Thoracic aorta (tissue), 2 donors: Measurements from ENCODE around the gene OR1D2. TPM values are rescaled to one million over a fixed set of nuclear protein-coding genes. Genes with fewer than 3 reads are reported as not detected.

ENCODE experiments used
- ATAC-seq: fragments of 150-250 bp; one replicate; pipeline ENCODE4 v1.8.0; 2017; ENCODE audit warnings: low read depth; ENCODE audit not compliant: insufficient number of reproducible peaks, low FRiP score
- DNase-seq: peaks from one replicate; pipeline ENCODE4 v3.0.0-alpha.2; 2020; ENCODE audit warnings: low spot score
- H3K27ac ChIP-seq, 2 donors: fragments of 200-600 bp; sonication (generic); 1 replicate in 1 of 2; 2 replicates in 1 of 2; pipeline ENCODE4 v1.5.1; 2016; ENCODE audit warnings: mild to moderate bottlenecking in 2 of 2, moderate library complexity in 2 of 2
- H3K27me3 ChIP-seq: fragments of 200-600 bp; sonication (generic); replicated peaks from 2 replicates; pipeline ENCODE4 v1.6.0; 2016; ENCODE audit warnings: mild to moderate bottlenecking; ENCODE audit not compliant: insufficient read depth
- H3K36me3 ChIP-seq: fragments of 200-600 bp; sonication (generic); one replicate; pipeline ENCODE4 v1.5.1; 2016
- H3K4me1 ChIP-seq, 2 donors: fragments of 200-600 bp; sonication (generic); 1 replicate in 1 of 2; 2 replicates in 1 of 2; pipeline versions ENCODE4 v1.5.1 to v1.6.0; 2016; ENCODE audit warnings: low read depth in 2 of 2, mild to moderate bottlenecking in 1 of 2; ENCODE audit not compliant: control insufficient read depth in 1 of 2
- H3K4me3 ChIP-seq: fragments of 200-600 bp; sonication (generic); 2 replicates; pipeline ENCODE4 v1.5.1; 2016; ENCODE audit warnings: mild to moderate bottlenecking
- H3K9me3 ChIP-seq: fragments of 200-600 bp; sonication (generic); 2 replicates; pipeline ENCODE4 v1.5.1; 2016
- CTCF ChIP-seq: fragments of 200-600 bp; sonication (generic); IDR thresholded peaks from one replicate; pipeline ENCODE4 v1.5.1; 2019; ENCODE audit warnings: antibody characterized with exemption
- total RNA-seq, 2 donors: library from RNA; depleted of rRNA; stranded (reverse); fragments of >200 nt; gene quantifications; one replicate each; pipeline versions ENCODE4 v1.1.0 to v1.2.3, GENCODE V29; 2016

Gene OR1D2
- total RNA-seq, 2 donors from 2014 or later = not detected

GRCh38 chr17:3039736-3040135 is 64.5 kb downstream of the OR1D2 start:
- Histone ChIP-seq H3K4me3 (no peak overlapping the region), H3K27ac (no peak overlapping the region), H3K4me1 (no peaks in the 10 kb centered on the region), H3K36me3 (no peaks in the 10 kb centered on the region), H3K9me3 (no peaks in the 10 kb centered on the region), H3K27me3 (no peaks in the 10 kb centered on the region)
- no peak for ATAC-seq
- DNase-seq = no peak
- no peak for TF ChIP-seq CTCF

- H3K4me3 ChIP-seq = no peak overlapping the region
- no peak for DNase-seq
- no peak for ATAC-seq
- H3K36me3 ChIP-seq = no peaks in the 10 kb centered on the region
- no peaks in the 10 kb centered on the region for H3K9me3 ChIP-seq
- no peak for TF ChIP-seq CTCF
- H3K27me3 ChIP-seq = no peaks in the 10 kb centered on the region
- H3K4me1 ChIP-seq = no peaks in the 10 kb centered on the region
- no peak overlapping the region for H3K27ac ChIP-seq
Measured at GRCh38 chr17:3038941-3039340, 65.3 kb downstream of the OR1D2 start.

Other genes starting within 250 kb of the OR1D2 start
- gene OR1D5, start 40.8 kb downstream of the OR1D2 start, total RNA-seq = not detected
- not detected for gene OR1G1, start 23.1 kb upstream of the OR1D2 start, total RNA-seq
- gene OR1A2, start 93.1 kb upstream of the OR1D2 start, total RNA-seq = not detected
- not detected for gene OR1A1, start 103.2 kb upstream of the OR1D2 start, total RNA-seq
- 1 to 10 TPM in 1 of 2 donors, not detected in 1; 1.4 TPM for gene OR3A1, start 193.9 kb upstream of the OR1D2 start, total RNA-seq